WTC11 (cell line): ENCODE data around the gene UBB.

Experiments used
- CBFB ChIP-seq: sonication (generic); formaldehyde crosslinking; IDR thresholded peaks from 2 replicates; pipeline ENCODE4 v1.8.1; 2022; ENCODE audit warnings: mild to moderate bottlenecking, low read depth, missing genetic modification reagents
- ETV6 ChIP-seq: sonication (generic); formaldehyde crosslinking; IDR thresholded peaks from 2 replicates; pipeline ENCODE4 v1.8.1; 2022; ENCODE audit warnings: mild to moderate bottlenecking, missing genetic modification reagents
- MYBL2 ChIP-seq: sonication (generic); formaldehyde crosslinking; IDR thresholded peaks from 2 replicates; pipeline ENCODE4 v1.8.1; 2023; ENCODE audit warnings: mild to moderate bottlenecking, moderate library complexity, missing genetic modification reagents
- NFYB ChIP-seq: sonication (generic); formaldehyde crosslinking; conservative IDR thresholded peaks from 2 replicates; pipeline ENCODE4 v1.8.0; 2022; ENCODE audit warnings: low read depth, missing genetic modification reagents
- NR3C1 ChIP-seq: sonication (generic); formaldehyde crosslinking; conservative IDR thresholded peaks from 2 replicates; pipeline ENCODE4 v1.8.1; 2023; ENCODE audit warnings: low read depth, mild to moderate bottlenecking, missing genetic modification reagents
- TEAD4 ChIP-seq: sonication (generic); formaldehyde crosslinking; IDR thresholded peaks from 2 replicates; pipeline ENCODE4 v1.8.0; 2022; ENCODE audit warnings: mild to moderate bottlenecking, missing genetic modification reagents
- ZNF121 ChIP-seq: sonication (generic); formaldehyde crosslinking; IDR thresholded peaks from 2 replicates; pipeline ENCODE4 v1.8.0; 2023; ENCODE audit warnings: missing genetic modification reagents
- TF ChIP-seq, protein P1 (sequence below): fragments of 200-600 bp; IDR thresholded peaks from 2 replicates; pipeline ENCODE4 v1.8.0; 2022; ENCODE audit warnings: antibody characterized with exemption

DNA sequence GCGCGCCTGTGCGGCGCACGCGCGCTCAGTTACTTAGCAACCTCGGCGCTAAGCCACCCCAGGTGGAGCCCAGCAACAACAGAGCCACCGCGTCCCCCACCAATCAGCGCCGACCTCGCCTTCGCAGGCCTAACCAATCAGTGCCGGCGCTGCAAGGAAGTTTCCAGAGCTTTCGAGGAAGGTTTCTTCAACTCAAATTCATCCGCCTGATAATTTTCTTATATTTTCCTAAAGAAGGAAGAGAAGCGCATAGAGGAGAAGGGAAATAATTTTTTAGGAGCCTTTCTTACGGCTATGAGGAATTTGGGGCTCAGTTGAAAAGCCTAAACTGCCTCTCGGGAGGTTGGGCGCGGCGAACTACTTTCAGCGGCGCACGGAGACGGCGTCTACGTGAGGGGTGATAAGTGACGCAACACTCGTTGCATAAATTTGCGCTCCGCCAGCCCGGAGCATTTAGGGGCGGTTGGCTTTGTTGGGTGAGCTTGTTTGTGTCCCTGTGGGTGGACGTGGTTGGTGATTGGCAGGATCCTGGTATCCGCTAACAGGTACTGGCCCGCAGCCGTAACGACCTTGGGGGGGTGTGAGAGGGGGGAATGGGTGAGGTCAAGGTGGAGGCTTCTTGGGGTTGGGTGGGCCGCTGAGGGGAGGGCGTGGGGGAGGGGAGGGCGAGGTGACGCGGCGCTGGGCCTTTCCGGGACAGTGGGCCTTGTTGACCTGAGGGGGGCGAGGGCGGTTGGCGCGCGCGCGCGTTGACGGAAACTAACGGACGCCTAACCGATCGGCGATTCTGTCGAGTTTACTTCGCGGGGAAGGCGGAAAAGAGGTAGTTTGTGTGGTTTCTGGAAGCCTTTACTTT, at the start of gene UBB:
- TF ChIP-seq NFYB (CRISPR knock-in tag): peak; percentile 63
- peak; percentile 62; the same call in 1 of the 2 replicates for TF ChIP-seq MYBL2 (CRISPR knock-in tag)
- TF ChIP-seq, protein P1, sequence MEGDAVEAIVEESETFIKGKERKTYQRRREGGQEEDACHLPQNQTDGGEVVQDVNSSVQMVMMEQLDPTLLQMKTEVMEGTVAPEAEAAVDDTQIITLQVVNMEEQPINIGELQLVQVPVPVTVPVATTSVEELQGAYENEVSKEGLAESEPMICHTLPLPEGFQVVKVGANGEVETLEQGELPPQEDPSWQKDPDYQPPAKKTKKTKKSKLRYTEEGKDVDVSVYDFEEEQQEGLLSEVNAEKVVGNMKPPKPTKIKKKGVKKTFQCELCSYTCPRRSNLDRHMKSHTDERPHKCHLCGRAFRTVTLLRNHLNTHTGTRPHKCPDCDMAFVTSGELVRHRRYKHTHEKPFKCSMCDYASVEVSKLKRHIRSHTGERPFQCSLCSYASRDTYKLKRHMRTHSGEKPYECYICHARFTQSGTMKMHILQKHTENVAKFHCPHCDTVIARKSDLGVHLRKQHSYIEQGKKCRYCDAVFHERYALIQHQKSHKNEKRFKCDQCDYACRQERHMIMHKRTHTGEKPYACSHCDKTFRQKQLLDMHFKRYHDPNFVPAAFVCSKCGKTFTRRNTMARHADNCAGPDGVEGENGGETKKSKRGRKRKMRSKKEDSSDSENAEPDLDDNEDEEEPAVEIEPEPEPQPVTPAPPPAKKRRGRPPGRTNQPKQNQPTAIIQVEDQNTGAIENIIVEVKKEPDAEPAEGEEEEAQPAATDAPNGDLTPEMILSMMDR: no peak
- TF ChIP-seq CBFB (CRISPR knock-in tag): no peak
- no peak for TF ChIP-seq NR3C1 (CRISPR knock-in tag)
- TF ChIP-seq ETV6 (CRISPR knock-in tag): no peak
- no peak for TF ChIP-seq ZNF121 (CRISPR knock-in tag)
- no peak for TF ChIP-seq TEAD4 (CRISPR knock-in tag)
